HG02973 (cell line): ENCODE results near the gene SDR42E2.
"Not testable (repeated sequence)": the region's sequence is repeated elsewhere in the genome, so short reads cannot be mapped to it uniquely, and the experiment has no call there.

ENCODE experiments used
- ATAC-seq: cut with Tn5 transposase; IDR thresholded peaks from one replicate; pipeline ENCODE4 v1.9.1; 2021; ENCODE audit warnings: moderate library complexity; ENCODE audit not compliant: unreplicated experiment

Gene SDR42E2

DNA sequence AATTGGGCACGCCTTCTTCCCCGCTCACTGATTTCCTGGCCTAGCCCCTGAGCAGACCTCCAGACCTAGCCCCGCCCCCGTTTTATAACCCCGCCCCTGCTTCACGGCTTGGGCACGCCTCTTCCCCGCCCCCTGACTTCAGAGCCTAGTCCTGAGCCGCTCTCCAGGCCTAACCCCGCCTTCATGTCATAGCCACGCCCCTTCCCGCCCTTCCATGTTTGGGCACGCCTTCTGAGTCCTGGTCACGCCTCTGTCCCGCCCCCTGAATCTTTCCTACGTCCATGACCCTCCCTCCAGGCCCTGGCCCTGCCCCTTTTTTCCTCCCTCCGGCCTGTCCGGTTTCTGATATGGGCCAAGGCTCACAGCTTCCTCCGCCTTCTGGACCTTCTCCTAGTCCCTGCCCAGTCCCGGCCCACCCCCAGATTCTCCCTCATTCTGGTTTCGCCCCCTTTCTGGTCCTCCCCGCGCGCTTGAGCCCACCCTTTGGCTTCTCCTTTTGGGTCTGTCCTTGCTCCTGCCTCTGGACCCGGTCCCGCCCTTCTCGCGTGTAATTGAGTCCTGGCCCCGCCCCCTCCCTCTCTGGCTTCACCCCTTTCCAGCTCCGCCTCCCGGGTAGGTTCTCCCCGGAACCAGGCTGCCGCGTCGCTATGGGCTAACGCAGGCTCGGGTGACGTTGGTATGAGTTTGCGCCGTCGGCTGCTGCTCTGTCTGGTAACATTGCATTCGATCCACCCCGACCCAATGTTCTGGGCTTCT lies 28.6 kb downstream of the SDR42E2 start:
- peak; percentile 38 for ATAC-seq

- no peak for ATAC-seq
These were observed 29.4 kb downstream of the SDR42E2 start for GRCh38 chr16:22191532-22192260.

GRCh38 chr16:22192261-22193062 lies 30.2 kb downstream of the SDR42E2 start:
- peak; percentile 18 for ATAC-seq

DNA sequence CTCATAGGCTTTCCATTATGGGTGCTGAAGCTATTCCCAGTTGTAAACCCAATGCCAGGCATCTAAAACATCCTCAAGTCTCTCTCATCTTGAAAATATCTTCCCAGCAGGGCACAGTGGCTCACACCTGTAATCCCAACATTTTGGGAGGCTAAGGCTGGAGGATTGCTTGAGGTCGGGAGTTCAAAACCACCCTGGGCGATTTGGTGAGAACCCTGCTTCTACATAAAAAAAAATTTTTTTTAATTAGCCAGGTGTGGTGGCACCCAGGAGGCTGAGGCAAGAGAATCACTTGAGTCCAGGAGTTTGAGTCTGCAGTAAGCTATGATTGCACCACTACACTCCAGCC lies 30.7 kb downstream of the SDR42E2 start:
- no peak for ATAC-seq

- no peak for ATAC-seq
These were observed 32.6 kb downstream of the SDR42E2 start for GRCh38 chr16:22194707-22195444.

- no peak for ATAC-seq
These were observed 33.1 kb downstream of the SDR42E2 start for GRCh38 chr16:22195445-22195694.

DNA sequence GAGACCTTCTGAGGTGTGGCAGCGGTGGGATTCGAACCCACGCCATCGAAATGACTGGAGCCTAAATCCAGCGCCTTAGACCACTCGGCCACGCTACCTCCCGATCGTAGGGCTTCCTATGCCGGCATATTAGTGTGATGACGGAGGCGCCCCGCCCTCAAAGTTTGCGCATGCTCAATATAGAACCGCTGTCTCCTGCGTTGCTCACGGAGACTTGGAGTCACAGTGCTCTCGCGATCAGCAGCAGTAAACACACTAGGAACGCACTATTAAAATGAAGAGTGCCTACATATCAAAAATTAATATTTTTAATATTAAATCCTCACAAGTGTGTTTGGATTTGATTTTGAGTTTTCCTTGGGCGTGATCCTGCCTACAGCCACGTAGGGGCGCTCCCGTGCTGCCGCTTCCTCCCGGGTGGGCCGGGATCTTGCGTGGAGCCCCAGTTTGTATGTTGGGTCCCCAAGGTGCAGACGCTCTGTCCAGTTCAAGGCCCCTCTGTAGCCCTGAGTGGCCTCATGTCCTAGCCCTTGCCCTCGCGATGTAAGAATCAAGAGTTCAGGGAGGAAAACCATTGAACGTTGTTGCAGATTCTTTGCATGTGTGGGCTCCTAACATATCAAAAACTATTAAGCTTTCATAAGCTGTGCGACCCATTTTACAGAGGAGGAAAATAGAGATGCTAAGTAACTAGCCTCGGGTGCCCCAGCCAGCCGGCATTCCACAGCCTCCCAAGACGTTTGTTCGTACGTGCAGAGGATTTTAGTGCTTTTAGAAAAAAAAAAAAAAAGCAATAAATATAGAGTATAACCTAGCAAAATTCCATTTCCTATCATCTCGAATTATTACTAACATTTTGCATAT lies 33.6 kb downstream of the SDR42E2 start:
- ATAC-seq: no peak

GRCh38 chr16:22196559-22197168 lies 34.4 kb downstream of the SDR42E2 start:
- ATAC-seq: not testable (repeated sequence)

GRCh38 chr16:22198547-22199293 lies 36.4 kb downstream of the SDR42E2 start:
- no peak for ATAC-seq

GRCh38 chr16:22202261-22202637 lies 39.9 kb downstream of the SDR42E2 start:
- ATAC-seq: no peak

DNA sequence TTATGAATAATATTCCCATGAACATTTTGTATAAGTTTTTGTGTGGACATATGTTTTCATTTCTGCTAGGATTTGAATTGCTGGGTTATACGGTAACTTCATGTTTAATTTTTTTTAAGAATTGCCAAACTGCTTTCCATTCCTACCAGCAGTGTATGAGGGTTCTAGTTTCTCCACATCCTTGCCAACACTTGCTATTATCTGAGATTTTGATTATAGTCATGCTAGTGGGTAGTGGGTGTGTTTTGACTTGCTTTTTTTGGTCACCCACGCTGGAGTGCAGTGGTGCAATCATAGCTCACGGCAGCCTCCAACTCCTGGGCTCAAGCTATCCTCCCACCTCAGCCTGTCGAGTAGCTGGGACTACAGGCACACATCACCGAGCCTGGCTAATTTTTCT lies 40.8 kb downstream of the SDR42E2 start:
- no peak for ATAC-seq

DNA sequence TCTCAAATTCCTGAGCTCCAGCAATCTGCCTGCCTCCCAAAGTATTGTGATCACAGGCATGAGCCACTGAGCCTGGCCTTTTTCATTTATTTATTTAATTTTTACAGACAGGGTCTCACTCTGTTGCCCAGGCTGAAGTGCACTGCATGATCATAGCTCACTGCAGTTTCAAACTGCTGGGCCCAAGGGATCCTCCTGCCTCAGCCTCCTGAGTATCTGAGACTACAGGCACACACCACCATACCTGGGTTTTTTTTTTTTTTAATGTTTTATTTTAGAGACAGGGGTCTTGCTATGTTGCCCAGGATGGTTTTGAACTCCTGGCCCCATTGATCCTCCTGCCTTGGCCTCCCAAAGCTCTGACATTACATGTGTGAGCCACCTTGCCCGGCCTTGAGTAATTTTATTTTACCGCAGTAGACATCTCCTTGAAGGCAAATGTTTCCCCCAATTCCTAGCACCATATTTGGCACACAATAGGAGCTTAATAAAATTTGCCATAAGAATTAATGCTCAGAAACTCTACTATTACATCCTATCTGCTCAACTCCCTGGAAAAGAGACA lies 41.9 kb downstream of the SDR42E2 start:
- ATAC-seq: no peak

- no peak for ATAC-seq
These were observed 43.3 kb downstream of the SDR42E2 start for GRCh38 chr16:22205577-22206012.

DNA sequence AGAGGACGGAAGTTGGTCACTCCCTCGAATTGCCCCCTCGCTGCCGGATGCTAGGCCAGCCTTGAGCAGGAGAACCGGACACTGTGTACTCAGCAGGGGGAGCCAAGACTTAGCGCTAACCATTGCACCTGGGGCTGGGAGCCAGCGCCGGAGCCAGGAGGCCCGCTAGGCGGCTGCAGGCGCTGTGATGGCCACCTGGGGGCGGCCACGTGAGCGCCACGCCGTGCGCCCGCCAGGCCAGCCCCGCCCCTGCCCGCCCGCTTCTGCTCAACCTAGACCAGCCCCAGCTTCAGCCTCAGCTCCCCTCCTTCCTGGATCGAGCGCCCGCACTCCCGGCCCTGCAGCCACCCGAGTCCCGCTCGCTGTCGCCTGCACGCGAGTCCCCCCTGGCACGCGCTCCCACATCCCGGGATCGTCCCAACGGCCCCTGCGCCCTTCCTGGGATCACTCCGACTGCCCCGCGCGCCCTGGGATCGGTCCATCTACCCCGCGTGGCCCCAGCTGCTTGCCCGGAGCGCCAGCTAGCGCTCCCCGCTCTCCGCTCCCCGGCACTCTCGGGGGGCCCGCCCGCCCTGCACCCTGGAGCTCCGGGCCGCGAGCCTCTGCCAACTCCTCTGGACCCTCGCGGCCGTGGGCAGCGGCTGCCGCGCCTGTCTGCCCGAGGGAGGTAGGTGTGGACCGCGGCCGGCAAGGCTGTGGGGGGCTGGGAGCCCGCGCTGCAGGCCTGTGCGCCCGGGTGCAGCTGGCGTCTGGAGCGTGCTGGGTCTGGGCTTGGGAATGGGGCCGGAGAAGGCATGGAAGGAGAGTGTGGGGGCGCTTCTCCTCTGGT lies 43.9 kb downstream of the SDR42E2 start, which contains the start of gene EEF2K:
EEF2K (plus strand) TSS at position 266 of the 829 bp plus-strand sequence. CDS start 19,452 bp downstream, outside the sequence.
- peak; percentile 69 for ATAC-seq

DNA sequence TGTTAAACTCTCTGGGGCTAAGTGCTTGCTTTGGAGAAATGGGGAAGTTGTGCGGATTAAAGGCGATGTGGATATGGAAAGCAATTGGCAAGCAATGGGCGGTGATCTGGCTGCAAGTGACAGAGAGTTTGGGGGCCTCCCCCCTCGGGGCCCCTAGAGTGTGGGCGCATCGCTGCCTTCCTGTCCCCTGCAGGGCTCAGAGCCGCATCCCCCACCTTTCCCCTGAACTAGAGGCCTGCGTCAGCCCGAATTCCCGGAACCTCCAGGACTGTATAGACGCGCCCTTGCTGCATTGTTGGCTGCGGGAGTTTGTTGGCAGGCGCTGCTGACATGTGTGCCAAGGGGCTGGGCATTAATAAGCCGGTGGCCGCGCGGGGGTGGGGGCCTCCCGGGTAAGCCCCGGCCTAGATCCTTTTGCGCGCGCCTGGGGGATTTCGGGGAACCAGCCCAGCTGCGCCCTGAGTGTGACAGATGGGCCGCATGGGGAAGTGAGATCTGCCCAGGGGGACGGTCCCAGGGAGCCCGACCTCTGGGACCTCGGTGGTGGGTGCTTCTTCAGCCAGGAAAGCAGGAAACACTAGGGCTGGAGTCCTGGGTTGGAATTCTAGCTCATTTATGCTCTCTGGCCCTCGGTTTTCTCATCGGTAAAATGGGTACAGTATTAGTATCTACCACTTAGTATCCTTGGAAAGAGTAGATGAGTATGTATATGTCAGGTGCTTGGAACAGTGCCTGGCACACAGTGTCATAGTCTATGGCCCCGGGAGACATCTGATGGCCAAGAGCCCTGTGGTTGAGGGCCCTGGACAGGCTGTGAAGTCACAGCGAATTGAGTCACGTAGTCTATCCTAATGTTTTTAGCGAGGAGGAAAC lies 44.8 kb downstream of the SDR42E2 start:
- ATAC-seq: no peak

DNA sequence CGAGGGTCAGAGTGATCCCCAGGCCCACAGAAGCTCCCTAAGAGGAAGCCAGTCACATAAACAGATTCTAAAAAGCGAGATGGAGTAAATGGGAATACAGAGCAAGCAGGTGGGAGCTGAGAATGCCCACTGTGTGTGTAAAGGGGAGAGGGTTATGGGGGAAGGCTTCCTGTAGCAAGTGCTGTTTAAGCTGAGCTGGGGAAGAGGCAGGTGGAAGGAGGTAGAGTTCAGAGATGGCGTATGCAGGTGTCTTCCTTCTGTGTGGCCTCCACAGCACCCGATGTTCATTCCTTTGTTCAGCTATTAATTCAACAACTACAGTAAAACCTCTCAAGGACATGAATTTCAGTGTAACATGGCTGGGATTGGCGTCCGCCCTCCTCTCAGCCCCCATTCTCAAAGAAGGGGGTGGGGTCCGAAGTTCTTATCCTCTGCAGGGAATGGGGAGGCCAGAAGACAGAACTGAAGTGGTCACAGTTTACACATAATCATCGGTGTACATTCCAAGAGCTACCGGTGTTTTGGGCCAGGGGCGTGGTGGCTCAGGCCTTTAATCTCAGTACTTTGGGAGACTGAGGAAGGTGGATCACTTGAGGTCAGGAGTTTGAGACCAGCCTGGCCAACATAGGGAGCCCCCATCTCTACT lies 45.5 kb downstream of the SDR42E2 start:
- no peak for ATAC-seq
